ENCODE measurements around the gene KIF14. TPM values are rescaled to one million over a fixed set of nuclear protein-coding genes. Genes with fewer than 3 reads are reported as not detected.

KIF14 gene
- polyA plus RNA-seq, 1 of the 3 experiments (the other 2 are of a cell fraction): 1.2 TPM

DNA sequence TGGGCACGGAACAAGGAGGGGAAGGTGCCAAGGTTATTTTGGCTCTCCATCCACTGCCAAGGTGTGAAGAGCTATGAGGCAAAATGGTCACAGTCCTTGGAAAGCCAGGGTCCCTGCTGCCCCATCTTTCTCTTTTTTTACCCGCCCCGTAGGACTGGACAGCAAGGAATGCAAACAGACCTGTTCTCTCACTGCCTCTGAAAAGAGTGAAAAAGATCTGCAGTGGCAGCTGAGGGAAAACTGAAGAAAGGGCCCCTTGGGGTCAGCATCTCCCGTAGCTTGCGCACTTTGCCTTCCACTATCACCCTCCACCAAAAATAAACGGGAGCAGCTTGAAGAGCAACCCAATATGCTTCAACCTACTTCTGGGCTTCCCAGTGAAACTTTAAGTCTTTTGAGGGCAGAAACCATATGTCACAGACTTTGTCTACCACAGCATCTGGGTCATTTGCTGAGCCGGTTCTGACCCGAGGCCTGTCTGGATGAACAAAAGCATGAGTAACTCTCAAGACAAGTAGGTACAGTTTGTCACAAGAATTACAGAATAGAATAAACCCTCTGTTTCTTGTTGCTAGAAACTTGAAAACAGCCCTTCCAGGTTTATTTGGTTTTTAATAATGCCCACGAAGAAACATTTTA, 9.4 kb upstream of the KIF14 start:
- H4K20me1 ChIP-seq (ENCODE audit: insufficient read depth): no peaks in the 10 kb centered on the region
- no peak for DNase-seq
- H3K27ac ChIP-seq (ENCODE audit: low read depth in 2 of 2, low read length in 1 of 2): no peak overlapping the region
- POLR2A ChIA-PET: no interaction called here
- TF ChIP-seq POLR2AphosphoS5 (IDR thresholded peaks at IDR 0.05; ENCODE audit: low read depth, low read length): no peak
- TF ChIP-seq, protein P1, sequence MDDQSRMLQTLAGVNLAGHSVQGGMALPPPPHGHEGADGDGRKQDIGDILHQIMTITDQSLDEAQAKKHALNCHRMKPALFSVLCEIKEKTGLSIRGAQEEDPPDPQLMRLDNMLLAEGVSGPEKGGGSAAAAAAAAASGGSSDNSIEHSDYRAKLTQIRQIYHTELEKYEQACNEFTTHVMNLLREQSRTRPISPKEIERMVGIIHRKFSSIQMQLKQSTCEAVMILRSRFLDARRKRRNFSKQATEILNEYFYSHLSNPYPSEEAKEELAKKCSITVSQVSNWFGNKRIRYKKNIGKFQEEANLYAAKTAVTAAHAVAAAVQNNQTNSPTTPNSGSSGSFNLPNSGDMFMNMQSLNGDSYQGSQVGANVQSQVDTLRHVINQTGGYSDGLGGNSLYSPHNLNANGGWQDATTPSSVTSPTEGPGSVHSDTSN (IDR thresholded peaks at IDR 0.05): no peak
- TF ChIP-seq, protein P2, sequence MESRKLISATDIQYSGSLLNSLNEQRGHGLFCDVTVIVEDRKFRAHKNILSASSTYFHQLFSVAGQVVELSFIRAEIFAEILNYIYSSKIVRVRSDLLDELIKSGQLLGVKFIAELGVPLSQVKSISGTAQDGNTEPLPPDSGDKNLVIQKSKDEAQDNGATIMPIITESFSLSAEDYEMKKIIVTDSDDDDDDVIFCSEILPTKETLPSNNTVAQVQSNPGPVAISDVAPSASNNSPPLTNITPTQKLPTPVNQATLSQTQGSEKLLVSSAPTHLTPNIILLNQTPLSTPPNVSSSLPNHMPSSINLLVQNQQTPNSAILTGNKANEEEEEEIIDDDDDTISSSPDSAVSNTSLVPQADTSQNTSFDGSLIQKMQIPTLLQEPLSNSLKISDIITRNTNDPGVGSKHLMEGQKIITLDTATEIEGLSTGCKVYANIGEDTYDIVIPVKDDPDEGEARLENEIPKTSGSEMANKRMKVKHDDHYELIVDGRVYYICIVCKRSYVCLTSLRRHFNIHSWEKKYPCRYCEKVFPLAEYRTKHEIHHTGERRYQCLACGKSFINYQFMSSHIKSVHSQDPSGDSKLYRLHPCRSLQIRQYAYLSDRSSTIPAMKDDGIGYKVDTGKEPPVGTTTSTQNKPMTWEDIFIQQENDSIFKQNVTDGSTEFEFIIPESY (IDR thresholded peaks at IDR 0.05; ENCODE audit: borderline replicate concordance, low read depth): no peak
- no peak for TF ChIP-seq FOXM1 (IDR thresholded peaks at IDR 0.05; ENCODE audit: low read depth)
- no peak for TF ChIP-seq RAD21 (IDR thresholded peaks at IDR 0.05; ENCODE audit: low read length)
- TF ChIP-seq RXRA (IDR thresholded peaks at IDR 0.05; ENCODE audit: borderline replicate concordance, low read depth): no peak
- TF ChIP-seq TAF1 (IDR thresholded peaks at IDR 0.05; ENCODE audit: borderline replicate concordance, low read depth, low read length): no peak
- TF ChIP-seq NRF1 (IDR thresholded peaks at IDR 0.05; ENCODE audit: low read depth, low read length): no peak
- no peak overlapping the region for H3K4me3 ChIP-seq (ENCODE audit: low read depth in 2 of 2, low read length in 1 of 2)
- no peak overlapping the region for H2AFZ ChIP-seq (ENCODE audit: low read depth)
- WGBS (ENCODE audit: low lambda C conversion rate): 96% methylated on average over 8 of the region's 9 CpGs
- no peaks in the 10 kb centered on the region for H3F3A ChIP-seq (replicated peaks; ENCODE audit: insufficient read depth)
- H3K9me2 ChIP-seq: no peaks in the 10 kb centered on the region
- no peaks in the 10 kb centered on the region for H3K36me3 ChIP-seq (replicated peaks in 1 of 2; ENCODE audit: control insufficient read depth in 1 of 2, insufficient read depth in 2 of 2, low read length in 1 of 2)
- H3K4me2 ChIP-seq: no peak overlapping the region
- H3K4me1 ChIP-seq (ENCODE audit: control insufficient read depth in 1 of 2, insufficient read depth in 2 of 2, low read depth in 1 of 2, low read length in 1 of 2): peaks cover 0 to 5% of the 10 kb centered on the region in 2 experiments; a peak in 2 of 4 replicates
- H3K9me3 ChIP-seq: no peaks in the 10 kb centered on the region
- H3K9ac ChIP-seq: no peak overlapping the region
- H3K79me2 ChIP-seq (ENCODE audit: insufficient read depth): no peaks in the 10 kb centered on the region
- CTCF ChIA-PET: interaction anchor here (1.3 kb wide), 1 partner anchor 8 kb away, joined by 4 read pairs; no protein-coding TSS in a partner anchor
- H3K27me3 ChIP-seq (ENCODE audit: insufficient read depth): no peaks in the 10 kb centered on the region

DNA sequence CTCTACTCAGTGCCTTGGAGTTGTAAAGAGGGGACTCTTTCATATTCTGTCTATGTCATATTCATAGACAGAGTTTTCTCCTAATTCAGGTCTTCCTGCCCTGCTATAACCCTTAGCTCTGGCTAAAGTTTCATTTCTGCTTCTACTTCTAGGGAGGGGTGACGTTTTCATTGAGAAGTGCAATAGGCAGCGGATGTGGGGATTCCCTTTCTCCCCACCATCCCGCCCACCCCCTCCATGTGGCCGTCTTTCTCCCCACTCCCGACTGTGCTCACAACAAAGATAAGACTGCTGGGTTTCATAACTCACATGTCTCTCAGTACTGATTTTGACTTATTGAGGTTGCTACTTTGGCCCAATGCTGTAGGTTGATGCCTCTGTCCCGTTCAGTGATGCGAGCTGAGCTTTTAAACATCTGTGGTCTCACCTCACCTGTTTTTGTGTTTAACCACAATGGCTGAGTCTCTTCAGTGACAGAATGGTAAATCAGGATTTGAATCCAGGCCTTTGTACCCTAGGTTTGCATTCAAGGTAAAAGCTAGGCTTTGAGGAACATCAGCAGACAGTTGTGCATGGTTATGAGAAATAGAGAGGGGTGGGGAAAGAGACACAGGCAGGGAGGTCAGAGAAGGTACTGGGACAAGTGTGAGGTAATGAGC, 7.8 kb upstream of the KIF14 start:
- Histone ChIP-seq H3K79me2 (ENCODE audit: insufficient read depth) (no peaks in the 10 kb centered on the region), H2AFZ (ENCODE audit: low read depth) (no peak overlapping the region), H3K9me2 (no peaks in the 10 kb centered on the region), H3K27me3 (ENCODE audit: insufficient read depth) (no peaks in the 10 kb centered on the region), H3K9ac (no peak overlapping the region), H3K4me2 (no peak overlapping the region), H3K4me1 (ENCODE audit: control insufficient read depth in 1 of 2, insufficient read depth in 2 of 2, low read depth in 1 of 2, low read length in 1 of 2) (peaks cover 0 to 5% of the 10 kb centered on the region in 2 experiments; a peak in 2 of 4 replicates), H3K36me3 (replicated peaks in 1 of 2; ENCODE audit: control insufficient read depth in 1 of 2, insufficient read depth in 2 of 2, low read length in 1 of 2) (no peaks in the 10 kb centered on the region), H3K9me3 (no peaks in the 10 kb centered on the region), H4K20me1 (ENCODE audit: insufficient read depth) (no peaks in the 10 kb centered on the region), H3K27ac (ENCODE audit: low read depth in 2 of 2, low read length in 1 of 2) (no peak overlapping the region), H3F3A (replicated peaks; ENCODE audit: insufficient read depth) (peaks cover 4% of the 10 kb centered on the region), H3K4me3 (ENCODE audit: low read depth in 2 of 2, low read length in 1 of 2) (no peak overlapping the region)
- WGBS (ENCODE audit: low lambda C conversion rate): 82% methylated on average over 7 of the region's 7 CpGs
- CTCF ChIA-PET: interaction anchor here (1.0 kb wide), 1 partner anchor 175 kb away, joined by 5 read pairs; no protein-coding TSS in a partner anchor
- no peak for DNase-seq
- POLR2A ChIA-PET: interaction anchor here (0.9 kb wide), 1 partner anchor 110 kb away, joined by 3 read pairs; the partner anchor contains the start of gene CAMSAP2
- TF ChIP-seq RFX5 (IDR thresholded peaks at IDR 0.05; ENCODE audit: low read length) (no peak), FOXM1 (IDR thresholded peaks at IDR 0.05; ENCODE audit: low read depth) (no peak), EP300 (IDR thresholded peaks at IDR 0.05; ENCODE audit: borderline replicate concordance in 1 of 2, low read depth in 1 of 2, low read length in 1 of 2) (no peak), TEAD4 (IDR thresholded peaks at IDR 0.05; ENCODE audit: borderline replicate concordance, insufficient read depth) (no peak), ELF1 (IDR thresholded peaks at IDR 0.05) (no peak), GABPA (IDR thresholded peaks at IDR 0.05; ENCODE audit: low read depth) (no peak), FOSL2 (IDR thresholded peaks at IDR 0.05; ENCODE audit: borderline replicate concordance, low read depth) (no peak)
- TF ChIP-seq, protein P3, sequence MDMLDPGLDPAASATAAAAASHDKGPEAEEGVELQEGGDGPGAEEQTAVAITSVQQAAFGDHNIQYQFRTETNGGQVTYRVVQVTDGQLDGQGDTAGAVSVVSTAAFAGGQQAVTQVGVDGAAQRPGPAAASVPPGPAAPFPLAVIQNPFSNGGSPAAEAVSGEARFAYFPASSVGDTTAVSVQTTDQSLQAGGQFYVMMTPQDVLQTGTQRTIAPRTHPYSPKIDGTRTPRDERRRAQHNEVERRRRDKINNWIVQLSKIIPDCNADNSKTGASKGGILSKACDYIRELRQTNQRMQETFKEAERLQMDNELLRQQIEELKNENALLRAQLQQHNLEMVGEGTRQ (IDR thresholded peaks at IDR 0.05; ENCODE audit: borderline replicate concordance, low read depth, low read length): no peak
- TF ChIP-seq, protein P4, sequence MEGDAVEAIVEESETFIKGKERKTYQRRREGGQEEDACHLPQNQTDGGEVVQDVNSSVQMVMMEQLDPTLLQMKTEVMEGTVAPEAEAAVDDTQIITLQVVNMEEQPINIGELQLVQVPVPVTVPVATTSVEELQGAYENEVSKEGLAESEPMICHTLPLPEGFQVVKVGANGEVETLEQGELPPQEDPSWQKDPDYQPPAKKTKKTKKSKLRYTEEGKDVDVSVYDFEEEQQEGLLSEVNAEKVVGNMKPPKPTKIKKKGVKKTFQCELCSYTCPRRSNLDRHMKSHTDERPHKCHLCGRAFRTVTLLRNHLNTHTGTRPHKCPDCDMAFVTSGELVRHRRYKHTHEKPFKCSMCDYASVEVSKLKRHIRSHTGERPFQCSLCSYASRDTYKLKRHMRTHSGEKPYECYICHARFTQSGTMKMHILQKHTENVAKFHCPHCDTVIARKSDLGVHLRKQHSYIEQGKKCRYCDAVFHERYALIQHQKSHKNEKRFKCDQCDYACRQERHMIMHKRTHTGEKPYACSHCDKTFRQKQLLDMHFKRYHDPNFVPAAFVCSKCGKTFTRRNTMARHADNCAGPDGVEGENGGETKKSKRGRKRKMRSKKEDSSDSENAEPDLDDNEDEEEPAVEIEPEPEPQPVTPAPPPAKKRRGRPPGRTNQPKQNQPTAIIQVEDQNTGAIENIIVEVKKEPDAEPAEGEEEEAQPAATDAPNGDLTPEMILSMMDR (IDR thresholded peaks at IDR 0.05): no peak
- TF ChIP-seq, protein P5, sequence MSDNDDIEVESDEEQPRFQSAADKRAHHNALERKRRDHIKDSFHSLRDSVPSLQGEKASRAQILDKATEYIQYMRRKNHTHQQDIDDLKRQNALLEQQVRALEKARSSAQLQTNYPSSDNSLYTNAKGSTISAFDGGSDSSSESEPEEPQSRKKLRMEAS (IDR thresholded peaks at IDR 0.05; ENCODE audit: low read depth): no peak
- TF ChIP-seq, protein P2 (IDR thresholded peaks at IDR 0.05; ENCODE audit: borderline replicate concordance, low read depth): no peak

Data from SK-N-SH (cell line).